A549 treated with AZD9567 at 1 μM for 4 hours (cell line): ENCODE measurements around the gene GASK1B. TPM values are rescaled to one million over a fixed set of nuclear protein-coding genes. Genes with fewer than 3 reads are reported as not detected.

Experiments used
- total RNA-seq: library from RNA; stranded (reverse); fragments of 200-300 nt; extraction: Qiagen RNA extraction; gene quantifications from 5 replicates; pipeline ENCODE4 v1.2.3, GENCODE V29; 2022; ENCODE audit not compliant: insufficient read depth

GASK1B gene
- total RNA-seq = 0.23 to 0.46 TPM (median 0.34 TPM) in 4 of 5 replicates, not detected in the other

DNA sequence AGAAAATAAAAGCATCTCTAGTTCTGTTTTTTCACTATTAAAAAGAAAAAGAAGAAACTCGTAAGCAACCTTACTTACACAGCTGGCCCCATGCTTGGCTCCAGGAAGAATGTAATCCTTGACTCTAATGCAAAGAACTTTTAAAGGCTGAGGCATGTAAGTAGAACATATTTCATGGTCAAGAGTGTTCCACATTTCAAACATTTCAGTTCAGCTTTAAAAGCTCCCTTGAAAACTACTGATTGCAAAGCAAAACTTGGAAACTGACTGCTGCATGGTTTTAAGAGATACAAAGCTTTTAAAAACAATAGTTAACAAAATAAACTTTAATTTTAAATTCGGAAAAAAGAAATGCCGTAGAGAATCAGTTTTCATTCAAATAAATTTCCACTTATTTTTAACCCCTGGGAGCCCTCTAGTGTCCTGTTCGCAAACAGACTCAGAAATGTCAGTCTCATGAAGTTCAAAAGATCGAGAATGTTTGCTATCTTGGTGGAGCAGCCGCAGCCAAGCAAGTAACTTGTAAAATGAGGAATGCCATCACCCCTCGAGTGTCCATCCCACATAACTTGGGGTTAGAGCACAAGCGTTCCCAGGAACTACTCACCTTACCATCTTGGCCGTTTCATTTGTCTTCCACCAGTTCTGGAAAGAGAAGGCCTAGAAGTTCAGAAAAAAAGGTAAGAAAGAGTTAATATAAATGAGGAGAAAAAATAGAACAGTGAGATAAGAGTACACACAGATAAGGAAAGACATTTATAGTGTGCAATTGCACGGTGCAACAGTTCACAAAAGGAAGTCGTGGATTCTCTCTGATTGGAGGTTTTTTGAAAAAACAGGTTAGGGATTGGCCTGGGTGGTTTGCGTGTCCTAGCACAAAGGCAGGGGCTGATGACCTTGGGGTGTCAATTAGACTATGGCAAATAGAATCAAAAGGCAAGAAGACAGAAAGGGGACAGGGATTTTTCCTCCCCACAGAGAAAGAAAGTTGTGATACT, at the start of gene GASK1B:
Gene GASK1B (minus strand): TSS at position 765 of the 998 bp plus-strand sequence. CDS start 1,650 bp downstream, outside the sequence.

DNA sequence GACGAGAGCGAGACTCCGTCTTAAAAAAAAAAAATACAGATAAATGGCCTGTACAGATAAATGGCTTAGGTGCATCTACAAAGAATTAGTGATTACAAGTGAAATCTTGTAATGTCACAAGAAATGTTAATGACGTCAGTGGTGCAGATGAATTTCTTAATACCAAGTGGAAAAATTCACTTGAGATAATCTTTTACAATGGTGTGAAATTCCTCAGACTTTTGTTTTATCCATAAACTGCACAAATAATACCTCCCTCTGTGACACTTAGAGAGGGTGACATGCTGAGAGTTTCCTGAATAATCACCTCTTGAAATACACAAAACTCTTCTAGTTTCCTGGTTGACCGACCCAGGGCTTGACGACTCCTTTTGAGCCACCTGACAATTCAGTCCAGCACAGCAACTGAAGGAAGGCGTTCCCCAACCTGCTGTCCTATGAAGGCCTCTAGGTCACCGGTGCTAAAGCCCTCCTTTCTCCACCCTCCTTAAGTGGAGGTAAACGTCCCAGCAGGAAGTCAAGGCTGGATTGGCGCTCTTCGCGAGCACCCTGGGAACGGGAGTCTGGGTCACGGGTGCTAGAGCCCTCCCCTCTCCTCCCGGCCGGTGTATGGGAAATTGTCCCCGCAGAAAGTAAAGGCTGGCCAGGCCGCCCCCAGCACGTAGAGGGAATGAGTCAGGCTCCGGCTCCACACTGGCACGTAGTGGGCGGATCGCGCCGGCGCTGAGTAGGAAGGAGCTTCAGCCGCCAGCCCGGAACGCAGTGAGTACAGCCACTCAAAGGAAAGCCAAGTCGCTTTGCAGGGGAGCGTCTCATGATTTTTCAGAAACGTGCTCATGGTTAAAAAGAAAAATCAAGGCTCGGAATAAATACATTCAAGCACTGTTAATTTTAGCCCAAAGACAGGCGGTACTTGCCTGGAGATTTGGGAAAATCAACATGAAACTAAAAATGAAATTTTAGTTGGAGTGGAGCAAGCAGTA, 37.3 kb upstream of the GASK1B start, which contains the start of gene TMEM144:
Gene TMEM144 (plus strand): TSS at position 662 of the 983 bp plus-strand sequence. CDS start 2,182 bp downstream, outside the sequence.

Other genes with a start within 250 kb of the GASK1B start
- 1.6 to 3.2 TPM (median 2.7 TPM) in 5 replicates for gene TMEM144, start 37.5 kb upstream of the GASK1B start, total RNA-seq